Measurements from ENCODE around the gene SPRED3. TPM values are rescaled to one million over a fixed set of nuclear protein-coding genes. Genes with fewer than 3 reads are reported as not detected.
A peak's percentile ranks its signal among the peaks of the same experiment; 100 is the strongest.

SPRED3 gene
- total and polyA plus RNA-seq, 2 of the 8 experiments (the other 6 are each of a cell fraction or from before 2014, with no cell fraction given): 8.1 to 10.3 TPM

- TF ChIP-seq JUN (IDR thresholded peaks at IDR 0.05; ENCODE audit: low read depth, low read length): no peak
- no peak for TF ChIP-seq FOSL1 (IDR thresholded peaks at IDR 0.05; ENCODE audit: insufficient read depth, low read depth, low read length)
- no peak for TF ChIP-seq SIN3A (conservative IDR thresholded peaks at IDR 0.05 in 1 of 2, IDR thresholded peaks at IDR 0.05 in 1 of 2; ENCODE audit: low read depth in 1 of 2, low read length in 2 of 2)
- no peak for TF ChIP-seq CHD2 (IDR thresholded peaks at IDR 0.05; ENCODE audit: low read length)
- no peak for TF ChIP-seq SP2 (IDR thresholded peaks at IDR 0.05; ENCODE audit: low read length)
- no peak for TF ChIP-seq NRF1 (IDR thresholded peaks at IDR 0.05; ENCODE audit: low read depth, low read length)
- no peak for TF ChIP-seq BACH1 (IDR thresholded peaks at IDR 0.05; ENCODE audit: low read length)
- no peak for TF ChIP-seq KDM5A (IDR thresholded peaks at IDR 0.05; ENCODE audit: low read length)
- no peak for TF ChIP-seq RNF2 (IDR thresholded peaks at IDR 0.05; ENCODE audit: borderline replicate concordance, low read depth, low read length, missing control alignments, poor library complexity, severe bottlenecking)
- TF ChIP-seq RBBP5 (IDR thresholded peaks at IDR 0.05; ENCODE audit: borderline replicate concordance, low read depth, low read length): no peak
- peak; percentile 57; the same call in 1 of the 2 replicates for TF ChIP-seq SP1 (IDR thresholded peaks at IDR 0.05; ENCODE audit: low read depth, low read length)
- no peak for TF ChIP-seq SIRT6 (IDR thresholded peaks at IDR 0.05; ENCODE audit: low read length)
- no peak for TF ChIP-seq JUND (IDR thresholded peaks at IDR 0.05; ENCODE audit: low read length)
- TF ChIP-seq SAP30 (IDR thresholded peaks at IDR 0.05; ENCODE audit: insufficient read depth, insufficient replicate concordance, low read length): no peak
- no peak for TF ChIP-seq TBP (IDR thresholded peaks at IDR 0.05; ENCODE audit: low read depth, low read length)
- TF ChIP-seq SP4 (IDR thresholded peaks at IDR 0.05; ENCODE audit: low read length): no peak
- no peak for TF ChIP-seq CBX8 (IDR thresholded peaks at IDR 0.05; ENCODE audit: borderline replicate concordance, low read depth, low read length)
- TF ChIP-seq HDAC6 (IDR thresholded peaks at IDR 0.05; ENCODE audit: low read depth, low read length): no peak
Observed at GRCh38 chr19:38394488-38394887, 6.0 kb downstream of the SPRED3 start (continued).
